ENCODE results near the gene SPATA17.
A peak's percentile ranks its signal among the peaks of the same experiment; 100 is the strongest.

DNA sequence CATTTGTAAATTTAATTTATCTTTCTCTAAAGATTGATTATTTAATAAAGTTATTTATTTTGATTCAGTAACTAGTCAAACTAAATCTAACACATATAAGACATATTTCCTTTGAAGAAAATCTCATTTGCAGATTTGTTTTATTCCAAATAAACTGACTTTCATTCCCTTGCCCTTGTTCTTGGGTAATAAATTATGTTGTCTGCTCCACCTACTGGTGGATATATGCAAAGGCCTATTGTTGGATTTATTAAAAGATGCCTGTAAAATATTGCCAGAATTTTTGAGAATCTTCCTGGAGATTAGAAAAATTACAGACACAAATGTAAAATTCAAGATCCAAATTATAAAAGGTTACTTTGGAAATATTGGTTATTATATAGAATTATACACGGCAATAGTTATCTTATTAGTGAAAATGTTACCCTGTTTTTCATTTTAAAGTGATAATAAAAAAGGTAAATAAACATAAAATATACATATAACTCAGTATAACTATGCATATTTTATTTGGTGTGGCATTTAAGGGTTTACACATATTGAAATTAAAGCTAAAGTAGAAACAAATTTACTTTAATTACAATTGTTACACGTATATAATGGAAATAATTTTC lies 116.1 kb downstream of the SPATA17 start:
- TF ChIP-seq ZNF441 (CRISPR knock-in tag; IDR thresholded peaks at IDR 0.05; ENCODE audit: borderline replicate concordance) (no peak), ZMYM2 (CRISPR knock-in tag; IDR thresholded peaks at IDR 0.05) (no peak), EP300 (IDR thresholded peaks at IDR 0.05; ENCODE audit: low read depth in 2 of 2, low read length in 2 of 2) (no peak), EP300 (CRISPR knock-in tag; IDR thresholded peaks at IDR 0.05; ENCODE audit: borderline replicate concordance) (no peak), POLR2A (IDR thresholded peaks at IDR 0.05; ENCODE audit: insufficient read depth in 1 of 2, low read depth in 2 of 2, low read length in 2 of 2) (no peak), RXRA (CRISPR knock-in tag; IDR thresholded peaks at IDR 0.05) (no peak), ZNF274 (CRISPR knock-in tag; IDR thresholded peaks at IDR 0.05) (no peak), ZNF670 (CRISPR knock-in tag; IDR thresholded peaks at IDR 0.05; ENCODE audit: borderline replicate concordance) (no peak), NFYC (CRISPR knock-in tag; IDR thresholded peaks at IDR 0.05) (no peak)
- TF ChIP-seq, protein P1, sequence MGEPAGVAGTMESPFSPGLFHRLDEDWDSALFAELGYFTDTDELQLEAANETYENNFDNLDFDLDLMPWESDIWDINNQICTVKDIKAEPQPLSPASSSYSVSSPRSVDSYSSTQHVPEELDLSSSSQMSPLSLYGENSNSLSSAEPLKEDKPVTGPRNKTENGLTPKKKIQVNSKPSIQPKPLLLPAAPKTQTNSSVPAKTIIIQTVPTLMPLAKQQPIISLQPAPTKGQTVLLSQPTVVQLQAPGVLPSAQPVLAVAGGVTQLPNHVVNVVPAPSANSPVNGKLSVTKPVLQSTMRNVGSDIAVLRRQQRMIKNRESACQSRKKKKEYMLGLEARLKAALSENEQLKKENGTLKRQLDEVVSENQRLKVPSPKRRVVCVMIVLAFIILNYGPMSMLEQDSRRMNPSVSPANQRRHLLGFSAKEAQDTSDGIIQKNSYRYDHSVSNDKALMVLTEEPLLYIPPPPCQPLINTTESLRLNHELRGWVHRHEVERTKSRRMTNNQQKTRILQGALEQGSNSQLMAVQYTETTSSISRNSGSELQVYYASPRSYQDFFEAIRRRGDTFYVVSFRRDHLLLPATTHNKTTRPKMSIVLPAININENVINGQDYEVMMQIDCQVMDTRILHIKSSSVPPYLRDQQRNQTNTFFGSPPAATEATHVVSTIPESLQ (CRISPR knock-in tag; conservative IDR thresholded peaks at IDR 0.05), result no peak
- TF ChIP-seq, protein P2, sequence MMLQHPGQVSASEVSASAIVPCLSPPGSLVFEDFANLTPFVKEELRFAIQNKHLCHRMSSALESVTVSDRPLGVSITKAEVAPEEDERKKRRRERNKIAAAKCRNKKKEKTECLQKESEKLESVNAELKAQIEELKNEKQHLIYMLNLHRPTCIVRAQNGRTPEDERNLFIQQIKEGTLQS (CRISPR knock-in tag; IDR thresholded peaks at IDR 0.05), result no peak
- TF ChIP-seq, protein P3, sequence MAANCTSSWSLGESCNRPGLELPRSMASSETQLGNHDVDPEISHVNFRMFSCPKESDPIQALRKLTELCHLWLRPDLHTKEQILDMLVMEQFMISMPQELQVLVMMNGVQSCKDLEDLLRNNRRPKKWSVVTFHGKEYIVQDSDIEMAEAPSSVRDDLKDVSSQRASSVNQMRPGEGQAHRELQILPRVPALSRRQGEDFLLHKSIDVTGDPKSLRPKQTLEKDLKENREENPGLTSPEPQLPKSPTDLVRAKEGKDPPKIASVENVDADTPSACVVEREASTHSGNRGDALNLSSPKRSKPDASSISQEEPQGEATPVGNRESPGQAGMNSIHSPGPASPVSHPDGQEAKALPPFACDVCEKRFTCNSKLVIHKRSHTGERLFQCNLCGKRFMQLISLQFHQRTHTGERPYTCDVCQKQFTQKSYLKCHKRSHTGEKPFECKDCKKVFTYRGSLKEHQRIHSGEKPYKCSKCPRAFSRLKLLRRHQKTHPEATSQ (CRISPR knock-in tag; IDR thresholded peaks at IDR 0.05; ENCODE audit: borderline replicate concordance), result no peak
- TF ChIP-seq, protein P4, sequence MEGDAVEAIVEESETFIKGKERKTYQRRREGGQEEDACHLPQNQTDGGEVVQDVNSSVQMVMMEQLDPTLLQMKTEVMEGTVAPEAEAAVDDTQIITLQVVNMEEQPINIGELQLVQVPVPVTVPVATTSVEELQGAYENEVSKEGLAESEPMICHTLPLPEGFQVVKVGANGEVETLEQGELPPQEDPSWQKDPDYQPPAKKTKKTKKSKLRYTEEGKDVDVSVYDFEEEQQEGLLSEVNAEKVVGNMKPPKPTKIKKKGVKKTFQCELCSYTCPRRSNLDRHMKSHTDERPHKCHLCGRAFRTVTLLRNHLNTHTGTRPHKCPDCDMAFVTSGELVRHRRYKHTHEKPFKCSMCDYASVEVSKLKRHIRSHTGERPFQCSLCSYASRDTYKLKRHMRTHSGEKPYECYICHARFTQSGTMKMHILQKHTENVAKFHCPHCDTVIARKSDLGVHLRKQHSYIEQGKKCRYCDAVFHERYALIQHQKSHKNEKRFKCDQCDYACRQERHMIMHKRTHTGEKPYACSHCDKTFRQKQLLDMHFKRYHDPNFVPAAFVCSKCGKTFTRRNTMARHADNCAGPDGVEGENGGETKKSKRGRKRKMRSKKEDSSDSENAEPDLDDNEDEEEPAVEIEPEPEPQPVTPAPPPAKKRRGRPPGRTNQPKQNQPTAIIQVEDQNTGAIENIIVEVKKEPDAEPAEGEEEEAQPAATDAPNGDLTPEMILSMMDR (CRISPR knock-in tag; IDR thresholded peaks at IDR 0.05), result peak; percentile 53
- TF ChIP-seq, protein P5, sequence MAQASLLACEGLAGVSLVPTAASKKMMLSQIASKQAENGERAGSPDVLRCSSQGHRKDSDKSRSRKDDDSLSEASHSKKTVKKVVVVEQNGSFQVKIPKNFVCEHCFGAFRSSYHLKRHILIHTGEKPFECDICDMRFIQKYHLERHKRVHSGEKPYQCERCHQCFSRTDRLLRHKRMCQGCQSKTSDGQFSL (CRISPR knock-in tag; IDR thresholded peaks at IDR 0.05), result no peak

Data from HepG2 (cell line).